ENCODE measurements around the gene AGXT2.

- no peak for TF ChIP-seq CTCF (IDR thresholded peaks at IDR 0.05; ENCODE audit: low read length)
- TF ChIP-seq EZH2 (optimal IDR thresholded peaks at IDR 0.05; ENCODE audit: low read depth, low read length): no peak
These were observed 64.9 kb downstream of the AGXT2 start for GRCh38 chr5:34982823-34983222.

Data from MM.1S (cell line).